GM19395 (cell line): ENCODE data around the gene ITLN2.
"Not testable (repeated sequence)": the region's sequence is repeated elsewhere in the genome, so short reads cannot be mapped to it uniquely, and the experiment has no call there.

Source experiments
- ATAC-seq: cut with Tn5 transposase; IDR thresholded peaks from one replicate; pipeline ENCODE4 v1.9.1; 2021; ENCODE audit warnings: mild to moderate bottlenecking, moderate library complexity; ENCODE audit not compliant: unreplicated experiment

The ITLN2 gene

DNA sequence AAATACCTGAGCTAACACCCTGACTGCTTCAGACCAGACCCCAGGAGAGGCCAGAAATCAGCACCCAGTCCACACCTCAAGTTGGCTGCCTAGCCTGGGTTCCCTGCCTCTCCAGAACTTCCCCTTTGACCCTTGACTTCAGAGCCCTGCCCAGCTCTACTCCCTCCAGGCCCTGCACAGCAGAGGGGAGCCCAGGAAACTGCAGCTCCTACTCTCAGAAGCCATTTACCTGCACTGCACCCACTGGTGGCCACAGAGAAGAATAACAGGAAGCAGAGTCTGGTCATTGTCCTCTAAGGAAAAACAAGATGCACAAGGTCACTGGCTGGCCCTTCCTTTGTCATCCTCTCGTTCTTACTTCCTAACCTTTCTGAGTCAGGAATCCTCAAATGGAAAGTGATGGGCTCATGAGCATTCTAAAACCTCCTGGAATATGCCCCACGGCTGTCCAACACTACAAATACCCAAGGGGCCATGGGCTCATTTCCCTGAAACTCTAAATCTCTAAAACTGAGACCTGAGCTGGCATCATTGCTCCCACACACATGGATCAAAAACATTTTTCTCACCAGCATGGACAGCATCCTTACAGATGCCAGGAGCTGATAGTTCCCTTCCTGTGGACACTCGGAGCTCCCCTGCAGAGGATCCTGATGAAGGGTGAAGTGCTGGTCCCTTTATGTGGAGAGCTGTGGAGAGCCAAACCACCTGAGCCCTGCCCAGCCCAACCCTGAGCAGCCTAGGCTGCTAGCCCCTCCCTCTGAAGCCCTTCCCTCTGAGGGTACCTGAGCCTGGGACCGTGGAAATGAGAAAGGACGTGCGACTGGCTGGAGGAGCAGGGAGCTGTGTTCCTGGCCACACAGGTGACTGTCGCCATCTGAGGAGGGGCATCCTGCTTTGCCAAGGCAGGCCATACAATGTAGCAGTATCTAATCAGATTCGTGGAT, at the start of gene ITLN2:
Gene ITLN2, minus strand, starts transcription at position 652 of the 947 bp plus-strand sequence. Its CDS starts 68 bp downstream, at position 584.
- ATAC-seq, result no peak

DNA sequence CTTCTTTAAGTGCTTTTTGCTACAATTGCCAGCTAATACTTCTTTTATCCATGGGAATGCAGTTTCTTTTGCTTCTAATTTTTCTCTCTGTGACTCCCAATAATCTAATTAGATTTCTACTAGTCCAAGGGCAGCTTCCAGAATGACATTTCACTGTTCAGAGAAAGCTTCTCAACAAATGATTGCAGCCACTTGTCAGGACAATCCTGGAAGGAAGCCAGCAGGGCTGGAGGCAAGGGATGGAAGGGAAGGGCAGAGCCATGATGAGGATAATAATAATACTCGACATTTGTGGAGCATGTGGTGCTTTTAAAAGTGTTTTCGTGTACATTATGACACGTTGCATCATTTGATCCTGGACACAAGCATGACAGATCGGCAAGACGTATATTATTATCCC, 46.9 kb upstream of the ITLN2 start:
- no peak for ATAC-seq

DNA sequence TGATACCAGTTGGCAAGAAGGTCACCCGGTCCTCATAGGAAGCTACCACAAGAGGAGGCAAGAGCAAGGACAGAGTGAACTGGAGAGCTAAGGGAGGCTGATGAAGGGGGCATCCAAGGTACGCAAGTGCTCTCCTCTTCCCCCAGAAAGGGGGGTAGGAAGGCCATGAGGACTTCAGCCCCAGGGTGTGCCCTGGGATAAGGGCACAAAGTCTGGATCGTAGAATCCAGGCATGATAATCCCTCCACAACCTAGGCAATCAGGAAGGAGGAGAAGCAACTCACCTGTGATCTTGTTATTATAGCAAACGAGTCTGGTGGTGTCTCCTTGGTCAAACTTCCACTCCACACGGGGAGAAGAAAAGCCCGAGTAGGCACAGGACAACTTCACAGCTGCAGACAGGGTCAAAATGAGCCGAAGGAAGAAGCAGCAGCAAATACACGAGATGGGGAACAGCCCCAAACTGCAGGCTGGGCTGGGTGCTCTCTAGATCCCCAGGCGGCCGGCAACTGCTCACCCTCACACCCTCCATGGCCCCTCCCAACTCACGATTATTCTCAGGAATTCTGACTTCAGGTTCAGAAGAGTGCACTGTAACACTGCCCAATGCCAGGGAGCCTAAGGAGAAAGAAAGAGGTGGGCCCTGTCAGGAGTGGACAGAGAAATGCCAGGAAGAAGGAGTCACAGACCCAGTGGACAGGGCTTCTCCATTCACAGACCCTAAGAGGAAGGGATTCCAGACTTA, 46.3 kb upstream of the ITLN2 start:
- ATAC-seq, result no peak

DNA sequence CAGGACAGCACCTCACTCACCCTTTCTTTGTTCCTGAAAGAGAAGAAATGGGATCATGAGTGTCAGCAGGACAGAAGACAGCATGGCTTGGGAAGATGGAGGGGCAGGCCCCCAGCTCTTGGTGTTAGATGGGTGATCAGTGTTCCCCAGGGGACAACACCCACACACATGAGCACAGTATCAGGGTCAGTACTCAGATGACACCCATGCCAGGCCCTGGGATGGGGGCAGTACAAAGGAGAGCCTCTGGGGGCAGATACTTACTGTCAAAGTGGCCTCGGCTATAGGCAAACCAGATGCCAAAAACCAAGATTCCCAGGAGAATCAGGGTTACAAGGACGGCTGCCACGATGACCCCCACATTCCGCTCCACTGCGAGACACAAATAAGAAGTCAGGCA, 44.8 kb upstream of the ITLN2 start:
- ATAC-seq, result no peak

DNA sequence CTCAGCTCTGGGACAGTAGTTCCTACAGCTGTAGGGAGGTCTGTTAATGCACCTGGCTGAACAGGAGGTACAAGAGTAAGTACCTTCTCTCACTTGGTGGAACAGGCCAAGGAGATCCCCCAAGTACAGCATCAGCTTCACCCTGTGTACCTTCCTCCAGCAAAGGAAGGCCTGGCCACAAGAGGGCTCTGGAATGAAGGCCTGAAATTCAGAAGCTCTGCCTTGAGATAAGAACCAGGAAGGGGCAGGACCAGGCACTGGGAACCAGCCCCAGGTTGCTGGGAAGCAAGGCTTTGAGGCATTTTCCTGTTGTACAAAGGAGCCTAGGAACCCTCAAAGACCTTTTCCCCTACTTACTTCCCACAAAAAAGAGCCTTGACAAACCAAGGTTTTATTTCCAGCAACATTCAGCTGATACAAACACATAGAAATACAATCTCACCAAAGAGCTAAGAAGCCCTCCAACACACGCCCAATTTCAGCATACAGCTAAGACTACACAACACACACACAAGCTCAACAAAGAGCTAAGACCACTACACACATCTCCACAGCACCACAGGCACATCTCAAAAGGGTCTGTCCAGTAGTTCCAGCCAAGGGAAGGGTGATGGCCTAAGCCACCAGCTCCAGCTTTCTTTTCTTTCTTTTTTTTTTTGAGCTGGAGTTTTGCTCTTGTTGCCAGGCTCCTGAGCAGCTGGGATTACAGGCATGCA, 42.9 kb upstream of the ITLN2 start:
- ATAC-seq, result no peak

DNA sequence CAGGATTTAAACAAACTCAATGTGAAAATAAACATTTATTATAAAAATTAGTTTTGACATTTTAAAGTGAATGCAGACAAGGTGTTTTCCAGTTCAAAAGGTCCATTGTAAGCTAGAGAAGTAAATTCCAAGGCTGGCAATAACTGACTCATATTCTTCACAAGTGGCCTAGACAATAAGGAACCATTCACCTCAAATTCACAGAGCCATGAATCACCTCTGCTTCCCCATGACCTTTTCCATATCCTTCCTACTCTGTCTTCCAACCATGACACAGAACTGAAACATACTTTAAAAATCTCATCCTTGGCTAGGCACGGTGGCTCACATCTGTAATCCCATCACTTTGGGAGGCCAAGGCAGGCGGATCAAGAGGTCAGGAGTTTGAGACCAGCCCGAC, 41.6 kb upstream of the ITLN2 start:
- ATAC-seq, result no peak

DNA sequence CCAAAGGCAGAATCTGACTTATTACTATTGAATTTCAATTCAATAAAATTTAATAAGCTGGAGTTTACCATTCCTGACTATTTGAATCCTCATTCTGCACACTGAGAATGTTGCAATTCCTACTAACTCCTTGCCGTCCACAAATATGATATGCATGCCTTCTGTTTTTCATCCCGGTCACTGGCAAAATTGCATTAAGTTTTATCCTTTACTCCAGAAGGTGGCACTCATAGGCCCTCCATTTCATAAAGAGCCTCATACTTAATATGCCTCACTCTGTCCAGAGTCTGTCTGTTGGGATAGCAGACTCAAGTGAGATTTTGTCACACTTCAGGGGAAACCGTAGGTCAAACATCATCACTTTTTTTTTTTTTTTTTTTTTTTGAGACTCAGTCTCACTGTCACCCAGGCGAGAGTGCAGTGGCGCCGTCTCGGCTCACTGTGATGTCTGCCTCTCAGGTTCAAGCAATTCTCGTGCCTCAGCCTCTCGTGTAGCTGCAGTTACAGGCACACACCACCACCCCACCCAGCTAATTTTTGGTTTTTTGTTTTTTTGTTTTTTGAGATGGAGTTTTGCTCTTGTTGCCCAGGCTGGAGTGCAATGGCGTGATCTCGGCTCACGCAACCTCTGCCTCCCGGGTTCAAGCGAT, 39.1 kb upstream of the ITLN2 start:
- ATAC-seq, result no peak

DNA sequence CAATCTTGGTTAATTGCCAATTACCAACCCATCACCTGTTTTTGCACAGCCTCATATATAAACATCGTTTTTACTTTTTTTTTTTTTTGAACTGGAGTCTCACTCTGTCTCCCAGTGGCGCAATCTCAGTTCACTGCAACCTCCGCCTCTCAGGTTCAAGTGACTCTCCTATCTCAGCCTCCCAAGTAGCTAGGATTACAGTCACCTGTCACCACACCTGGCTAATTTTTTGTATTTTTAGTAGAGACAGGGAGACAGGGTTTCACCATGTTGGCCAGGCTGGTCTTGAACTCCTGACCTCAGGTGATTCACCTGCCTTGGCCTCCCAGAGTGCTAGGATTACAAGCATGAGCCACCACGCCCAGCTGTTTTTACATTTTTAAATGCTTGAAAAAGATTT, 37.4 kb upstream of the ITLN2 start:
- ATAC-seq, result not testable (repeated sequence)

DNA sequence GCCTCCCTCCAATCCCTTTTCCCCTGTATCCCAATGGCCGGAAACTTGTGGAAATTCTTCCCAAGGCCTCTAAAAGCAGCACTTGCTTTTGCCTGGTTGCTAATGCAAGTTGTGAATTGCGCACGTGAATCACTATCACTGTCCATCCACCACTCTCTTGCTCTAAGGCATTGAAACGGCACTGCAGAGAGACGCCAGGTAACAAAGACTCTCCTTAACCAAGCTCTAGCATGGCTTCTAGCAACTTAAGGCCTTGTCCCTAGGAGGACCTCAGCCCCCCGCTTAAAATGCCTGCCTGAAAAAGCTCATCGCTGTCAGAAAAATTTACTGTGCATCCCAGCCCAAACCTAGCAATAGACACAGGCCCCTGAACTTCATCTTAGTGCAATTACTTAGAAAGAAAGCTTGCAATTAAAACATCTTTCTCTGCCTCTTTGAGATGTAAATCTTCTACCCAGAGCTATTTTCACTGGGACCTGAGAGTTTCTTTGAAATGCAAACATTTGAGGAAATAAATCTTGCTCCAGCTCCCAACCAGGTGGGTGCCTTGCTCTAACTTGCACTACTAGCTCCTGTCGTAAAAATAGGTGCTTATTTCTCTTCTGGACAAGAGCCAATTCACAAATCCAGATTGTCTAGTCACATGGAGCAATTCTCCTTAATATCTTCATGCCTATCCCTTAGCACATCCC, 32.9 kb upstream of the ITLN2 start:
- ATAC-seq, result no peak

DNA sequence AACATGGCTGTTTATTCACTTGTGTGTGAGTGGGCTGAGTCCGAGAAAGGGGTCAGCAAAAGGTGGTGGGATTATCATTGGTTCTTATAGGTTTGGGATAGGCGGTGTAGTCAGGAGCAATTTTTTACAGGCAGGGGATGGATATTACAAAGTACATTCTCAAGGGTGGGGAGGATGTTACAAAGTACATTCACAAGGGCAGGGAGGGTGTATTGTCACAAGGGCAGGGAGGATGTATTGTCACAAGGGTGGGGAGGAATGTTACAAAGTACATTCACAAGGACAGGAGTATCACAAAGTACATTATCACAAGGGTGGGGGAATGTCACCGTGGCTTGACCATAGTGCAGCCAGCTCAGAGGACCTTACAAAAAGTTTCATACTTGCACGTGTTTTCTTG, 31.1 kb upstream of the ITLN2 start:
- no peak for ATAC-seq

DNA sequence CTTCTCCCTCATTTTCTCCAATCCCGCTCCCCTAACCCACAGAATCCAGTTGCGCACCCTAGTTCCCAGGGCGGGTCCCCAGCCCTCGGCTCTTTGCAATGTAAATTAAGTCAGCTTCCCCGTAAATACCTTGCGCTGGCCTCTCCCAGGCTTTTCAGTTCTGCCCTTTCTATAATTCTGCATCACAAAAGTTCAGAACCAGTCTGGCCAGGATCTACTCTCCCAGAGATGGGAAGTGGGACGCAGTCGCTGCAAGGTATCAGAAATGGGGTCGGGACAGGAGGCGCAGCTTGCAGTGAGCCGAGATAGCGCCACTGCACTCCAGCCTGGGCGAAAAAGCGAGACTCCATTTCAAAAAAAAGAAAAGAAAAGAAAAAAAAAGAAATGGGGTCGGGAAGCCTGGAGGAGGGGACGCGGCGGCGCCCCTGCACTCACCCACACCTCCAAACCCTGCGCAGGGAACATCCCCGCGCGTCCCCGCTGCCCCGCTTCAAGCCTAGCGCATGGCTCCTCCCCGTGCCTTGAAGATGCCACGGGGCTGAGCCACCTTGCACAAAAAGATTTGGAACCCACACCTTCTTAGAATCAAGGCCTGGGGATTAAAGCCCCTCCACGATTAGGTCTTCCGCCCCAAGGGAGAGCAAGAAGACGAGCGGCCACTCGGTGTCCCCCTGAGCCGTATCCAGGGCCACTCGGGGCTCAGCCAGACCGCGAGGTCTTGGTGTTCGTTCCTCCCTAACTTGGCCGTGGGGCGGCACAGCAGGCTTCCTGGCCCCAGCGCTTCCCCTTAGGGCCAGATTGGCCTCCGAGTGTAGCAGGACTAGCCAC, 27.2 kb upstream of the ITLN2 start:
- ATAC-seq, result no peak

DNA sequence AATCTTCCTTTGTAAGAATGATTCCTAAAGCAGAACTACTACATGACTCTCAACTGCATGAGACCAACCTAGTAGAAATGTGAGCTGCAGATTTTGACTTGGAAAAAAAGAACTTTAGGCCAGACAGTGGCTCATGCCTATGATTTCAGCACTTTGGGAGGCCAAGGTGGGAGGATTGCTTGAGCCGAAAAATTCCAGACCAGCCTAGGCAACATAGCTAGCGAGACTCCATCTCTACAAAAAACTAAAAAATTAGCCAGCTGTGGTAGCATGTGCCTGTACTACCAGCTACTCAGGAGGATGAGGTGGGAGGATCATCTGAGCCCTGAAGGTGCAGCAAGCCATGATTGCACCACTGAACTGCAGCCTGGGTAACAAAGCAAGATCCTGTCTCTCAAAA, 24.7 kb upstream of the ITLN2 start:
- ATAC-seq, result no peak

DNA sequence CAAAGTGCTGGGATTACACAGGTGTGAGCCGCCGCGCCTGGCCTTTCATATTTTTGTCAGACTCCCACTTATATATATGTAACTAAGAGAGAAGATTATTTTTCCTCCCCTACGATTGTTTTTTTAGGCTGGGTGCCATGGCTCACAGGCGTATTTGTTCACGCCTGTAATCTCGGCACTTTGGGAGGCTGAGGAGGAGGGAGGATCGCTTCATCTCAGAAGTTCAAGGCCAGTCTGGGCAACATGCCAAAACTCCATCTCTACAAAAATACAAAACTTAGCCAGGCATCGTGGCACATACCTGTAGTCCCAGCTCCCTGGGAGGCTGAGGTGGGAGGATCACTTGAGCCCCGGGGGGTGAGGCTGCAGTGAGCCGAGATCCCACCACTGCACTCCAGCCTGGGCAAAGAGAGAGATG, 23.9 kb upstream of the ITLN2 start:
- no peak for ATAC-seq

DNA sequence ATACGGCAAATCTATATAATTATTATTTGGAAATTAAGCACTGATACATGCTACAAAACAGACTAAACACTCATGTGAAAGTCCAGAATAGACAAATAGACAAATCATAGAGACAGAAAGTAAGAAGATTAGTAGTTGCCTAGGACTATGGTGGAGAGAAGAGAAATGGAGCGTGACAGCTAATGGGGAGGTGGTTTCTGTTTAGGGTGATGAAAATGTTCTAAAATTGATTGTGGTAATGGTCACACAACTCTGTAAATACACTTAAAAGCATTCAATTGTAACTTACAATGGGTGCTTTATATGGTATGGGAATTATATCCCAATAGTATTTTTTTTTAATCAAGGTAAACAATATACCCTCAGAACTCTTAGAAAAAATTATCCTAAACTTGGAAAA, 20.4 kb upstream of the ITLN2 start:
- no peak for ATAC-seq

DNA sequence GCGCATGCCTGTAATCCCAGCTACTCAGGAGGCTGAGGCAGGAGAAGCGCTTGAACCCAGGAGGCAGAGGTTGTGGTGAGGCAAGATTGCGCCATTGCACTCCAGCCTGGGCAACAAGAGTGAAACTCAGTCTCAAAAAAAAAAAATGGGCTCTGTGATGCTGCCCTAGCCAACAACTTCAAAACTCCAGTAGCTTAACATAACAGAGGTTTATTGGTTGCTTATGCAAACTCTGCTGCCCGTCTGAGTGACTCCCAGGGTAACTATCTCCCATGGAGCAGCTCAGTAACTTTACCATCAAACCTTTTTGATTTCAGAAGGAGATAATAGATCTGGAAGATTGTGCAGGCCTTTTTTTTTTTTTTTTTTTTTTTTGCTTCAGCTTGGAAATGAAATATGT, 18.9 kb upstream of the ITLN2 start:
- ATAC-seq, result no peak

DNA sequence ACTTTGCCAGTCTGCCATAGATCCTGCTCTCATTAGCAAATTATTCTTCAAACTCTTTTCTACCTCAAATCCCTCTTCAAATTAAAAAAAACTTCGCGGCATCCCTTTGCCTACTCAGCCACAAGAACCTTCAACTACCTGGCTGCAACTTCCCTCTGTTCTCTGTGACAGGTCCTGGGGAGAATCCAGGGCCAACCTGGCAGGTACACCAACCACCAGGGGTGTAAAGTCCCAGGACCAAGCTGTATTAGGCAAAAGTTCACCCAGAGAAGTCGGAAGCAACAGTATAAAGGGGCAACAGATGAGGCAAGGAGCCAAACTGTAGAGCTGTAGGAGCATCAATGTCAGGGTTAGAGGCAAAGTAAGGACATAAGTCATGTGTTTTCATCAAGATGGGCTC, 18.3 kb upstream of the ITLN2 start:
- ATAC-seq, result no peak

DNA sequence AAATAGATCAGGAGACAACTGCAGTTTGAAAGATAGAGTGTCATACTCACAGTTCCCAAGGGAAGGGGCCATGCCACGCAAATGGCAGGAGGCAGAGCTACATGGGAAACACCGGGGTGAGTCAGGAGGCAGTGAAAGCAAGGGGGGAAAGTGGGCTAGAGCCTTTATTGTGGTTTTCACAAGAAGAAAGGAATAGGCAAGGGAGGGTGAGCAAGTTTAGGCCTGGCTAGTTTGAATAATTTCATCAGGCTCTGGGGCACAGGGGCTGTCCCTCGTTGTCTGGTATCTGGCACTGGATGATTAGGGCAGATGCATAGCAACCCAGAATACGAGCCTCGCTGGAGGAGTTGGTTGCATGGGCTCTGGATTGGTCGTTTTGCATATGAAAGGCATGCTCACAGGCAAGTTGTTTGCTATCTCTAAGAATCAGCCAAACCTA, 17.0 kb upstream of the ITLN2 start:
- ATAC-seq, result peak; percentile 56

DNA sequence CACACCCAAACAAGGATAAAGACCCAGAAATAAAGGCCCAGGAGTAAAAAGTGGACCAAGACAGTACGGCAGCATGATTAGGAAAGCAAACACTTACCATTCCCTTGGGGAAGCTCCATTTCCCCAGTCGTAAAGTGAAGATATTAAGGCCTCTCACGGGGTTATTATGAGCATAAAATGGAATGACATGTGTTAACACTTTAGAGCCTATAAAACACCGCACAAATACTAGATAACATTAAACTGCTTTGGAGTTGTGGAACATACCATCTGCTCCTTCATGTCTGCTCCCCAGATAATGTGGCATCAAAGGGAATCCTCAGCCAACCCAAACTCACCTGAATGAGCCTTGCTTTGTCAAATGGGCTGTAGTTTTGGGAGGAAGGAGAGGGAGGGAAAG, 8.9 kb upstream of the ITLN2 start:
- ATAC-seq, result no peak

DNA sequence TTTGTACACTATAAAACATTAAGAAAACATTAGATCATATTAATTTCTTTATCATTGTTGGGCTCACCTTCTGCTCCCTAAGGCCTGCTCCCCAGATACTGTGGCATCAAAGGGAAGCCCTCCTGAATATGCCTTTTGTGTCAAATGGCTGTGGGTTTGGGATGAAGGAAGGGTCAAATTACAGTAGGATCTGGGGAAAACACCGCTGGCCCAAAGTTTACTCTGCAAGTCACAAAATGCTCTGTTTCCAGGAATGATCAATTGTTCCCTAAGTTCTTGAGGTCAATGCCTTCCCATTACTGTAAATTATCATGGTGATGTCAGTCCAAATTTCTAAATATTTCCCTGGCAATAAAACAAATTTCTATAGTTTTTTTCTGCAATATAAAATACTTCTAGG, 6.8 kb upstream of the ITLN2 start:
- ATAC-seq, result no peak
